ENCODE measurements around the gene HOXB3.

Gene HOXB3

DNA sequence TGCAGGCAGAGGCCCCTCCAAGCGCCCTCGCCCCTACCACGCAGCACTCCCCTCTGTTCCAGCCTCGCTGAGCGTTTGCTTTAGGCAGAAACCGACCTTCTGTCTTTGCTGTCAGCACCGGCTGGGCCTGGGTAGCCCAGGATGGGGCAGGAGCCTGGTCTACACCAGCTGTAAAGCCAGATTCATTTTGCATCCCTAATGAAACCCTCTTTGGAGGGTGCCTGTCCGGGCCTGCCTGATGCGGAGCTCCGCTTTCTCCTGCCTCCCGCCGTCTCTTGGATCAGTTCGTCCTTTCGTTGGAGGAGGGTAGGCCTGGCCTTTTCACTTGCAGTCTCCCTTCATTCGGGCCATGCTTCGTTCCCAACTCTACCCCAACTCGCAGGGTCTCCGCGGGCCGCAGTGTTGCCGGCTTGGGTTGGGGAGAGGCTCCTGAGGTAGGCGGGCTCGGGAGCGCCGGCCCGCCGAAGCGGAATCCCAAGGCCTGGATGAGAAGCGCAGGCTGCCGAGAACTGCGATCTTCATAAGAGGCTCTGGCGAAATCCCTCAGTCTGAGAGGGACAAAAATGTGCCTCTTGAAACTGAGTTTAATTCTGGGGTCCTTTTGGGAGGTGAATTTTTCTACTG, 29.9 kb upstream of the HOXB3 start:
- no peak overlapping the region for H3K4me3 ChIP-seq (replicated peaks in 1 of 2; ENCODE audit: low read depth in 2 of 2, low read length in 2 of 2)
- TF ChIP-seq CTCF (IDR thresholded peaks at IDR 0.05; ENCODE audit: low read depth, low read length), result no peak
- no peak for DNase-seq (ENCODE audit: low read depth in 2 of 2)

DNA sequence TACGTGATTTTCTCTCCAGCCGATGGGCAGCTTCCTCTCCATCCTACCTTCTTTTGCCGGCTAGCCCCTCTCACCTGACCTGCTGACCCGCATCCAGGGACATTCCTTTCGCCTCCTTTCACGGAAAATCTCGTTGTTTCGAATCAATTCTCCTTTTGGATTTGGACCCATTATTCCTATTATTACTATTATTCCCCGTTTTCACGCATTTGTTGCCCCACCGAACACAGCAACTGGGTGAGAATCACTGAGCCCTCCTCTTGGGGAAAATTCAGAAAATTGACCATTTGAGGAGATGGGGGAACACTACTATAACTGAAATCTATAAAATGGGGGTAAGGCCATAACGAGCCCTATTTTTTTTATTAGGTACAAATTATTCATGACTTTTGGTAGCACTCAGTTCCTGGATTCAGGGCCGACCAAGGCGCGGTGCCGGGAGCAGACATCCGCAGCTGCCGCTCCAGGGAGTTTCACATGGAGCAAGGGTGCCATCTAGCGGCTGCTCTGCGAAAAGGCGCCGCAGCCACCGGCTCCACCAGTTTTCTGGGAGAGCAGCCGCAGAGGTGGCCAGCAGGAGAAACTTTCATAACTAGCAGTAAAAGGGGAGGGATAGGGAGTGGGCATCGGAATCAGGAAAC, 28.3 kb upstream of the HOXB3 start:
- peak; percentile 97 for TF ChIP-seq CTCF (IDR thresholded peaks at IDR 0.05; ENCODE audit: low read depth, low read length)
- no peak overlapping the region for H3K4me3 ChIP-seq (replicated peaks in 1 of 2; ENCODE audit: low read depth in 2 of 2, low read length in 2 of 2)
- DNase-seq (ENCODE audit: low read depth in 2 of 2), result peak; percentile 83 to 84

DNA sequence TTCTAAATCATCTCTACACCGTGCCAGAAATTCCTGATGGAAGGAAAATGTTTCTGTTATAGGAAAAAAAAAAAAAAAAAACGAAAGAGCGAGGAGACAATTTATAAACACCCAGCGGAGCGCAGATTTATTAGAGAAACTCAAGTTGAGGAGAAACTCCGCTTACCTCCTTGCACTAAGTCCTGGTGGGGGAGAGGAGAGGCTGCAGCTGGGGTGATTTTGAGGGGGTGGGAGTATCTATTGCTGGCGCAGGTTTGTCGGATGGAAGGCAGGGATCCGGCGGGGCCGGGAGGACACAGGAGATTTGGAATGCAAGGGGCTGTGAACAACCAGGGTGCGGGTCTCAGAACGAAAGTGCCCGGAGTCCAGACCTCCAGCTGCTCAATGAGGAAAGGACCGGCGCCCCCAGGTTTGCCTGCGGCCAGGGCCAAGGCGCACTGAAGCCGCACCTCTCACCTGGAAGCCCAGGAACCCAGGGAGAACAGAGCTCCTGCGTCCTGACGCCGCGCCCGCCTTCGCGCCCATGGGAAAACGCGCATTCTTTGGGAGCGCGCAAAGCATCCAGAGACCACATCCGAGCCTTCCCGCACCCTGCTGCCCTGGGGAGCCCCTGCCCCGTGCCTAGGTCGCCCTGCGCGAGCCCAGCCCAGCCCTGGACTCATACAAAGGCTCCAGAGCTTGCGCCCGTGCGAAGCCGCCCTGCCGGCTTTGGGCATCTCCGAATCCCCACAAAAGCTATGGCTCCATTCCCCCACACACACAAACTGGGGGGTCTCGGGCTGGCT, 27.6 kb upstream of the HOXB3 start:
- H3K4me3 ChIP-seq (replicated peaks in 1 of 2; ENCODE audit: low read depth in 2 of 2, low read length in 2 of 2), result no peak overlapping the region

GRCh38 chr17:48616717-48617470, 26.9 kb upstream of the HOXB3 start:
- no peak overlapping the region for H3K4me3 ChIP-seq (replicated peaks in 1 of 2; ENCODE audit: low read depth in 2 of 2, low read length in 2 of 2)
- DNase-seq (ENCODE audit: low read depth in 2 of 2), result no peak
- no peak for TF ChIP-seq CTCF (IDR thresholded peaks at IDR 0.05; ENCODE audit: low read depth, low read length)

More for the DNA sequence above, 27.6 kb upstream of the HOXB3 start:
- no peak for DNase-seq (ENCODE audit: low read depth in 2 of 2)
- TF ChIP-seq CTCF (IDR thresholded peaks at IDR 0.05; ENCODE audit: low read depth, low read length), result no peak

- no peak for TF ChIP-seq CTCF (IDR thresholded peaks at IDR 0.05; ENCODE audit: low read depth, low read length)
- DNase-seq (ENCODE audit: low read depth in 2 of 2), result no peak
- no peak overlapping the region for H3K4me3 ChIP-seq (replicated peaks in 1 of 2; ENCODE audit: low read depth in 2 of 2, low read length in 2 of 2)
Measured at GRCh38 chr17:48615963-48616716, 26.1 kb upstream of the HOXB3 start.
